Urothelium cell line (cell line): ENCODE measurements around the gene BRINP3.

Experiments
- DNase-seq: peaks from one replicate; pipeline ENCODE4 v3.0.0; 2011; ENCODE audit warnings: low spot score, mixed read lengths
- FAIRE-seq: peaks from 2 replicates; lab custom pipeline; 2011; peaks lifted over from hg19 to GRCh38; lab: Jason Lieb, UNC

Gene BRINP3

GRCh38 chr1:190453550-190453949 is 24.1 kb downstream of the BRINP3 start:
- peak; percentile 6 for DNase-seq
- no peak for FAIRE-seq

- DNase-seq (no peak), FAIRE-seq (no peak)
Observed at GRCh38 chr1:190452272-190452848, 25.3 kb downstream of the BRINP3 start.

GRCh38 chr1:190444464-190444863 is 33.2 kb downstream of the BRINP3 start:
- FAIRE-seq (no peak), DNase-seq (no peak)

DNA sequence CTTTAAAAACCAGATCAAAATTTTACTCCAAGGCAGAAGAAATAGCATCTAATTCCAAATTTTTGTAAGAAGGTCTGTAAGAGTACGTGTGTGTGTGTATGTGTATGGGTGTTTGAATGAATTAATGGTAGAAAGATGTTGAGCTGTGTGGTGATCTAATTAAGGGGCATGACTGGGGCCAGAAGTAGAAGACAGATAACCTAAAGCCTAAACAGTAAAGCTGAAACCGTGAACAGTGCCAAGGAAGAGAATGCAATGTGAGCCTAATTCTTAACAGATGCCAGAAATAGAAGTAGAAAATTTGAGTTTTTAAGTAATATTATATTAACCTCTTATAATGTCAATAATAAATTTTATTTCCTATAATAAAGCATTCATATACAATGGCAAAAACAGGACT is 38.2 kb downstream of the BRINP3 start:
- DNase-seq (no peak), FAIRE-seq (no peak)

DNA sequence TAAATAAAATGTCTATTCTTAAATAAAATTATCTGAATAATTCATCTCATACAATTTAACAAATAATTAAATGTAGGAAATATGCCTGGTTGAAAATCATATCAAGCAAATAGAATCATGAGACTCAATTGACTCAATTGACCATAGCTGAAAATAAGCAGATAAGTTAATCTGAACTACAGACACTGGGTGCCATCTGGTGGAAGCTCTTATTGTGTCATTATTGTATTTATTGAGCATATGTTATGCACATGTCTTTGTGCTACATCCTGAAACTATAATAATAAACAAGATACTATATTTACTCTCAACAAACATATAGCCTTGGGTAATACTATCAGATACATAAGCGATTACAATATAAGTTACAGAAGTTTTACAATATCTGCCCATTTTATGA is 41.0 kb downstream of the BRINP3 start:
- DNase-seq (peak; percentile 8), FAIRE-seq (no peak)

- DNase-seq (no peak), FAIRE-seq (no peak)
Observed at GRCh38 chr1:190429932-190430331, 47.7 kb downstream of the BRINP3 start.

GRCh38 chr1:190429141-190429540 is 48.5 kb downstream of the BRINP3 start:
- no peak for FAIRE-seq
- DNase-seq, result no peak

DNA sequence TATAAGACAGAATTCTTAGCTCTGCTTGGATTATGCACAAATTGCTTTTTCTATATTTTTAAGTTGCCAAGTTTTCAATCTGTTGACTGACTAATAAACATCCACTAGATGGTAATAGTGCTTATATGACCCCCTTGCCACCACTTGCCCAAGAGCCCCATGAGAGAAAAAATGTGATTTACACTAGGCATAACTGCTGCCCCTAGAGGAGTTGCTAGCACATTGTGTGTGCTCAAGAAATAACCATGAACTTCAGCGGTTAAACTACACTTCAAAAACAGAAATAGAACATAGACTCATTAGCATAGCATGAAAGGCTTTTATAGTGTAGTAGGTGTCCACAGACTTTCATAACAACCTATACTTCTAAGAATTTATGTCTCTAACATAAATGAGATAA is 61.4 kb downstream of the BRINP3 start:
- FAIRE-seq, result no peak
- no peak for DNase-seq

GRCh38 chr1:190413142-190413541 is 64.5 kb downstream of the BRINP3 start:
- DNase-seq (no peak), FAIRE-seq (no peak)

DNA sequence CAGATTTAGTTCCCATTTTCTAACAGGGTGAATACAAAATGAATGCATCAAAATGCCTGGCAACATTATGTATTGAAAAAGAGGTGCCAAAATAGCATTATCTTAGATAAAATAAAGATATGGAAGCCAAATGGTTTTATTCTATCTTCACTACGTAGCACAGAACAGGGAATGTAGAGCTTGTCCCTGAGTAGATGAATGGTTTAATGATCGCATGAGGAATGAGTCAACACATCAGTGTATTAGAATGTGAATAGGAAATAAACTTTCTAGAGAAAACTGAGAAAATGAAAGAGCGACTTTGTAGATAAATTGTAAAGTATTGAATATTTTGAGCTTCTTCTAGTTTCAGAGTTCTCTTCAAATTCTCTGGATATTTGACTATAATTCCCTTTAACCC is 74.3 kb downstream of the BRINP3 start:
- DNase-seq, result no peak
- FAIRE-seq, result no peak

DNA sequence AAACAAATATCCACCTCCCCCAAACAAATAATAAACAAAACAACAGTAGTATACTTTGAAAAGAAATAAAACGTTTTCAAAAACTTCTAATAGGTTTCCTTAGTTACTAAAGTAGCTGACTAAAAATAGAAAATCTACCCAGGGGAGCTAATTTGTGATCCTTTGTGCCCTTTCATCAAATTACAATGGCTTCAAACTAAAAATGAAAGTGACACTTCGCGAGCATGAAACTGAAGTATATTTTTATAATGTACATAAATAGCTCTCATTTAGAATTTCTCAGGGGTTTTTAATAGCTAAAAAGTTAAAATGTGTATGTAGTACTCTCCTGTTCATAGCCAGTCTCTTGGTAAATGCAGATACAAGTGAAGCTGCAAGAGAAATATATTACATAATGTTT is 78.4 kb downstream of the BRINP3 start:
- FAIRE-seq (no peak), DNase-seq (no peak)

DNA sequence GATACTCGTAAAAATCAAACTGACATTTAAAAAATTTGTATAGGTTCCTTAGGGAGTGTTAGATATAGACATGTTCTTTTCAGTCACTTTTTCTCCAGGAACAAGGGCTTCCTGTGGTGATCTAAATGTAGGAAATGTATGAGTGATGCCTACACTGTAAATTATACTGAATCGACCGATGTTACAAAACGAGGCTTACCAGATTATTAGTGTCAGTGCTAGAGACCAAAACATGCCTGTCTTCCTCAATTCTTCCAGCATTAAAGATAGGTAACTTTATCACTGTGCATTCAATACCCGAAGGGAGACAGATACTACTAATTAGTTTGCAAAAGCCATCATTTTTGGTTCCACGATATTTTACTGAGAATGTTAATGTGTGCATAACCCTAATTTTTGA is 86.1 kb downstream of the BRINP3 start:
- DNase-seq (no peak), FAIRE-seq (no peak)

GRCh38 chr1:190377991-190378390 is 99.7 kb downstream of the BRINP3 start:
- no peak for DNase-seq
- no peak for FAIRE-seq

GRCh38 chr1:190377294-190377693 is 100.4 kb downstream of the BRINP3 start:
- no peak for DNase-seq
- FAIRE-seq, result no peak

- no peak for FAIRE-seq
- no peak for DNase-seq
Observed at GRCh38 chr1:190376044-190376443, 101.6 kb downstream of the BRINP3 start.

GRCh38 chr1:190373705-190374336 is 103.8 kb downstream of the BRINP3 start:
- no peak for FAIRE-seq
- peak; percentile 4 for DNase-seq

DNA sequence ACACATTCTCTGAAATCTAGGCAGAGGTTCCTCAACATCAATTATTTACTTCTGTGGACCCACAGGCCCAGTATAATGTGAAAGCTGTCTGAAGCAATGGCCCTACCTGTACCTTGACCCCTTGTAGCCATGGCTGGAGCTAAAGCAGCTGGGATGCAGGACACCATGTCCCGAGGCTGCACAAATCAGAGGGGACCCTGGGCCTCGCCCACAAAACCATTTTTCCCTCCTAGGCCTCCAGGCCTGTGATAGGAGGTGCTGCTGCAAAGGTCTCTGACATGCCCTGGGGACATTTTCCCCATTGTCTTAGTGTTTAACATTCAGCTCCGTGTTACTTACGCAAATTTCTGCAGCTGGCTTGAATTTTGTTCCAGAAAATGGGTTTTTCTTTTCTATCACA is 110.5 kb downstream of the BRINP3 start:
- DNase-seq (no peak), FAIRE-seq (no peak)

- no peak for FAIRE-seq
- no peak for DNase-seq
Observed at GRCh38 chr1:190365283-190365682, 112.4 kb downstream of the BRINP3 start.

DNA sequence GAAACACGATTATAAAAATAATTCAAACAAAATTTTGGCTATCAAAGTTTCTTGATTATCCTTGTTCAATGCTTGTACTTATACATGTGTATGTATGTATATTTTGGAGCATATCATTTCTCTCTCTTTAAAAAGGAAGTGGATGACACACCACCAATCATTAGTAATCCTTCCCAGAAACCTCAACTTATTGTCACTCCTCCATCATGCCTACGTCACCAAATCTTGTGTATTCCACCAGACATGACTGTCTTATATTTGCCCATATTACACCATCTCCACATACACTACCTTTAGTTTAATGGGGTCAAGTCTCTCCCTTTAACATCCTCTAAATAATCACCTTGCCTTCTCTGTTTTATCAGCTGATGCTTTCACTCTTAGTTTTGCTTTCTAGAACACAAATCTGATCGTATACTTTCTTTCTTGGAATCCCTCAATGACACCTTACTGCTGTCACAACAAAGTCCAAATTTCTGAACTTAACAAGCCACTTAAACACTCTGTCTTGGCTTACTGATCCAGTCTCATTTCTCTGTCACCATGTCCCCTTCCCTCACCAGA is 124.0 kb downstream of the BRINP3 start:
- DNase-seq (no peak), FAIRE-seq (no peak)

DNA sequence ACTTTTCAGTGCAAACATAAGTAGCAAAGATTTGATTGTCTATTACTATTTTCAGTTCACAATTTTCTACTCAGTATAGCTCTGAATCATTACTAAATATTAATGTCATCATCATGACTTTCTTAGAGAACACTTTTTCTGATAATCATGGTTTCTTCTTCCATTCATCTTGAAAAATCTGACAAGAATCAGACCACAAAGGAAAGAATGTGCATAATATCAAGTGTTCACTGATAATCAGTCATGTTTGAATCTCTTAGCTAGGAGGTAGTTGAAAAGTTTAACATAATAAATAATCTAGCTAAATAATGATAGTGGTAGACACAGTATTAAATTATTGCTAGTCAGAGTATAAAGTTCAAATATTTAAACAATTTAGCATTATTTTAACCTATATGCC is 133.2 kb downstream of the BRINP3 start:
- no peak for FAIRE-seq
- no peak for DNase-seq

GRCh38 chr1:190338829-190339228 is 138.8 kb downstream of the BRINP3 start:
- FAIRE-seq, result no peak
- no peak for DNase-seq

- FAIRE-seq (no peak), DNase-seq (no peak)
Observed at GRCh38 chr1:190328871-190329270, 148.8 kb downstream of the BRINP3 start.

DNA sequence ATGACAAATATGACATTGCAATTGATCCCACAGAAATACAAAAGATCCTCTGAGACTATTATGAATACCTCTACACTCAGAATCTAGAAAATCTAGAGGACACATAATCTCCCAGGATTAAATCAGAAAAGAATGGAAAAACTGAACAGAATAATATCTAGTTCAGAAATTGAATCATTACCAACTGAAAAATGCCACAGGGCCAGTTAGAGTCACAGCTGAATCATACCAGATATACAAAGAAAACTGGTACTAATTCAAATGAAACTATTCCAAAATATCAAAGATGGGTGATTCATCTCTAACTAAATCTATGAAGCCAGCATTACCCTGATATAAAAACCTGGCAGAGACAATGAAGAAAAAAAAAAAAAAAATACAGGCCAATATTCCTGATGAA is 149.3 kb downstream of the BRINP3 start:
- DNase-seq, result no peak
- no peak for FAIRE-seq
